HG03025 (cell line): Measurements from ENCODE around the gene RYR3.

Experiments
- ATAC-seq: cut with Tn5 transposase; IDR thresholded peaks from one replicate; pipeline ENCODE4 v1.9.1; 2021; ENCODE audit warnings: mild to moderate bottlenecking, moderate library complexity; ENCODE audit not compliant: unreplicated experiment, low FRiP score

RYR3 gene

DNA sequence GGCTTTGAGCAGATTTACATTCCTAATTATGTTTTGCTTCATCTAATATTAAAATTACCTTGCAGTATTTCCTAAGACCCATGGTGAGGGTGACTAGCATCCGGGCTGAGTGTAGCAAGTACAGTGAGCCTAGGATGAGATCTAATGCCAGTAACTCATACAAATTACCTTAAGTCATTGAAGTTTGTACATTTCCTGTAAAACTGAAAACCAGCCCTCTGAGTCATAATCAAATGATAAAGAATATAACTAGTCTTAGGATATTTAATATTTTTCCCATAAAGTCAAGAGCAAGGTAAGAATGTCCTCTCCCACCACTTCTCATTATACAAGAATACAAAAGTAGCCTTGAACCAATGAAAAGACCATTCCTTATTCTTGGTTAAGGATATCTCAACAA, 602.7 kb downstream of the RYR3 start:
- no peak for ATAC-seq
